Fibroblast of the aortic adventitia (primary cell): ENCODE results near the gene FOXC2. TPM values are rescaled to one million over a fixed set of nuclear protein-coding genes. Genes with fewer than 3 reads are reported as not detected.
"Not testable (repeated sequence)": the region's sequence is repeated elsewhere in the genome, so short reads cannot be mapped to it uniquely, and the experiment has no call there.

Experiments
- DNase-seq: peaks from one replicate; pipeline ENCODE4 v3.0.0-alpha.2; 2010; ENCODE audit warnings: low read depth
- H3K4me3 ChIP-seq: 2 replicates; pipeline ENCODE4 v1.5.1; 2011; ENCODE audit warnings: low read depth, mild to moderate bottlenecking, control low read depth, low read length, moderate library complexity
- CTCF ChIP-seq: IDR thresholded peaks from 2 replicates; pipeline ENCODE4 v1.5.1; 2011; ENCODE audit warnings: mild to moderate bottlenecking, low read length, control low read depth, inconsistent platforms; ENCODE audit not compliant: insufficient read depth
- total RNA-seq: library from RNA; depleted of rRNA; stranded (reverse); fragments of >200 nt; gene quantifications from 2 replicates; pipeline ENCODE4 v1.2.3, GENCODE V29; 2012; ENCODE audit warnings: low replicate concordance

The FOXC2 gene
- total RNA-seq, 1 donor = 5.2 TPM

GRCh38 chr16:86587487-86587886 lies 20.9 kb downstream of the FOXC2 start:
- no peak for DNase-seq
- H3K4me3 ChIP-seq = no peak overlapping the region
- no peak for TF ChIP-seq CTCF

GRCh38 chr16:86587955-86588354 lies 21.3 kb downstream of the FOXC2 start:
- DNase-seq, H3K4me3 ChIP-seq: not testable (repeated sequence)

- no peak overlapping the region for H3K4me3 ChIP-seq
- peak; percentile 98 for DNase-seq
- TF ChIP-seq CTCF = no peak
Measured at GRCh38 chr16:86590501-86591144, 24.0 kb downstream of the FOXC2 start.

GRCh38 chr16:86591270-86591669 lies 24.6 kb downstream of the FOXC2 start:
- TF ChIP-seq CTCF = no peak
- DNase-seq = no peak
- H3K4me3 ChIP-seq = no peak overlapping the region

GRCh38 chr16:86593913-86594620 lies 27.4 kb downstream of the FOXC2 start:
- DNase-seq = no peak
- no peak overlapping the region for H3K4me3 ChIP-seq
- no peak for TF ChIP-seq CTCF

- no peak for TF ChIP-seq CTCF
- no peak overlapping the region for H3K4me3 ChIP-seq
- DNase-seq = peak; percentile 63
Measured at GRCh38 chr16:86594721-86595120, 28.1 kb downstream of the FOXC2 start.

- TF ChIP-seq CTCF = no peak
- no peak for DNase-seq
- H3K4me3 ChIP-seq = no peak overlapping the region
Measured at GRCh38 chr16:86595983-86596605, 29.5 kb downstream of the FOXC2 start.
